Parathyroid adenoma (tissue), 2 donors: ENCODE data around the gene PRSS50.

Experiments used
- H2AFZ ChIP-seq: fragments of 300-600 bp; sonication (generic); one replicate; pipeline ENCODE4 v1.7.0; 2017; ENCODE audit warnings: antibody characterized with exemption, mild to moderate bottlenecking
- H3K27ac ChIP-seq: fragments of 300-600 bp; sonication (generic); one replicate; pipeline ENCODE4 v1.7.0; 2017
- H3K27me3 ChIP-seq: fragments of 300-600 bp; sonication (generic); one replicate; pipeline ENCODE4 v1.7.0; 2017; ENCODE audit warnings: low read length; ENCODE audit not compliant: control insufficient read depth, insufficient read depth
- H3K36me3 ChIP-seq: fragments of 300-600 bp; sonication (generic); one replicate; pipeline ENCODE4 v1.7.0; 2017; ENCODE audit warnings: low read length; ENCODE audit not compliant: control insufficient read depth, insufficient read depth
- H3K4me1 ChIP-seq: fragments of 300-600 bp; sonication (generic); one replicate; pipeline ENCODE4 v1.7.0; 2017; ENCODE audit warnings: control low read depth
- H3K4me2 ChIP-seq: fragments of 300-600 bp; sonication (generic); one replicate; pipeline ENCODE4 v1.7.0; 2017; ENCODE audit warnings: low read length
- H3K4me3 ChIP-seq: fragments of 300-600 bp; sonication (generic); one replicate; pipeline ENCODE4 v1.7.0; 2017; ENCODE audit warnings: low read depth, low read length
- H3K79me2 ChIP-seq: fragments of 300-600 bp; sonication (generic); one replicate; pipeline ENCODE4 v1.7.0; 2017; ENCODE audit warnings: control low read depth
- H3K9ac ChIP-seq: fragments of 300-600 bp; sonication (generic); one replicate; pipeline ENCODE4 v1.7.0; 2017; ENCODE audit warnings: mild to moderate bottlenecking
- H3K9me3 ChIP-seq: fragments of 300-600 bp; sonication (generic); one replicate; pipeline ENCODE4 v1.7.0; 2017; ENCODE audit warnings: low read length; ENCODE audit not compliant: control insufficient read depth
- CTCF ChIP-seq: fragments of 300-600 bp; sonication (generic); IDR thresholded peaks from one replicate; pipeline ENCODE4 v1.7.0; 2017; ENCODE audit warnings: antibody characterized with exemption, mild to moderate bottlenecking
- donor health status: primary hyperparathyroidism.

The PRSS50 gene

GRCh38 chr3:46736006-46736872 lies 18.6 kb upstream of the PRSS50 start:
- Histone ChIP-seq H3K4me3 (no peak overlapping the region), H3K27me3 (no peaks in the 10 kb centered on the region), H3K36me3 (no peaks in the 10 kb centered on the region), H3K4me1 (no peaks in the 10 kb centered on the region), H3K4me2 (no peak overlapping the region), H3K27ac (no peak overlapping the region), H3K9ac (no peak overlapping the region), H3K79me2 (no peaks in the 10 kb centered on the region), H2AFZ (no peak overlapping the region), H3K9me3 (no peaks in the 10 kb centered on the region)
- no peak for TF ChIP-seq CTCF

GRCh38 chr3:46734773-46735172 lies 17.1 kb upstream of the PRSS50 start:
- Histone ChIP-seq H2AFZ (no peak overlapping the region), H3K27me3 (no peaks in the 10 kb centered on the region), H3K9me3 (no peaks in the 10 kb centered on the region), H3K9ac (no peak overlapping the region), H3K27ac (no peak overlapping the region), H3K36me3 (no peaks in the 10 kb centered on the region), H3K4me1 (no peaks in the 10 kb centered on the region), H3K4me2 (no peak overlapping the region), H3K4me3 (no peak overlapping the region), H3K79me2 (no peaks in the 10 kb centered on the region)
- no peak for TF ChIP-seq CTCF

- H3K36me3 ChIP-seq: no peaks in the 10 kb centered on the region
- H3K27me3 ChIP-seq: no peaks in the 10 kb centered on the region
- no peaks in the 10 kb centered on the region for H3K79me2 ChIP-seq
- no peak overlapping the region for H3K4me3 ChIP-seq
- no peak overlapping the region for H3K9ac ChIP-seq
- no peak overlapping the region for H3K27ac ChIP-seq
- H3K4me1 ChIP-seq: no peaks in the 10 kb centered on the region
- no peak for TF ChIP-seq CTCF
- no peaks in the 10 kb centered on the region for H3K9me3 ChIP-seq
- H3K4me2 ChIP-seq: no peak overlapping the region
- H2AFZ ChIP-seq: no peak overlapping the region
Measured at GRCh38 chr3:46733026-46733800, 15.5 kb upstream of the PRSS50 start.

- Histone ChIP-seq H3K9me3 (no peaks in the 10 kb centered on the region), H3K79me2 (no peaks in the 10 kb centered on the region), H3K4me2 (no peak overlapping the region), H3K4me3 (no peak overlapping the region), H3K4me1 (no peaks in the 10 kb centered on the region), H3K27me3 (no peaks in the 10 kb centered on the region), H3K27ac (no peak overlapping the region), H3K9ac (no peak overlapping the region), H3K36me3 (no peaks in the 10 kb centered on the region), H2AFZ (no peak overlapping the region)
- TF ChIP-seq CTCF: no peak
Measured at GRCh38 chr3:46731795-46732194, 14.1 kb upstream of the PRSS50 start.
